ENCODE results near the gene CCDC90B.

The CCDC90B gene

DNA sequence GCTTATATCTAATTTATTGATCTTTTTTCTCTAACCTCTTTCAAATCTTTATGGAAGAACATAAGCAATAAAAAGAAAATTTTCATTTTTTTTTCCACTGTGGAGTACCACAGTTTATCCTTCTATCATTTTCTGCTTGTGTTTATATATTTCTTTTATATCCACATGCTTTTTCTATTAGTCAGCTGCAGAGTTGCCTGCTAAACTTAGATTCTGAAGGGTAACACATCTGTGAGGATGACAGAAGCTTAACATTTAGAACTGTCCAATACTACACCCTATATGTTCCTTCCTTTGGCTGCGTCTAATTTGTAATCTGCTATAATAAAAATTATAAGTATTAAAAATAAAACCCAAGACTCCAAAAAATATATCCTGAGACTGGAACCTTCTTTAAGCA lies 20.8 kb downstream of the CCDC90B start:
- Histone ChIP-seq H3K9me3 (ENCODE audit: low read length) (no peaks in the 10 kb centered on the region), H4K20me1 (ENCODE audit: insufficient read depth, low read length) (no peaks in the 10 kb centered on the region), H3K27ac (ENCODE audit: low read depth, low read length, poor library complexity, severe bottlenecking) (no peak overlapping the region), H3K4me1 (ENCODE audit: insufficient read depth, low read length, severe bottlenecking) (peaks cover 9% of the 10 kb centered on the region), H3K9me2 (ENCODE audit: low read depth, low read length) (no peaks in the 10 kb centered on the region), H3K27me3 (ENCODE audit: insufficient read depth, low read length) (no peaks in the 10 kb centered on the region), H3F3A (ENCODE audit: insufficient read depth, low read length) (peaks cover 4% of the 10 kb centered on the region; the same call in 1 of the 2 replicates), H3K36me3 (ENCODE audit: insufficient read depth, low read length) (peaks cover 37% of the 10 kb centered on the region), H3K4me3 (ENCODE audit: low read depth, low read length, poor library complexity, severe bottlenecking) (no peak overlapping the region), H3K79me2 (ENCODE audit: insufficient read depth, low read length) (no peaks in the 10 kb centered on the region), H3K4me2 (ENCODE audit: low read length) (no peak overlapping the region), H3K9ac (ENCODE audit: low read length) (no peak overlapping the region), H2AFZ (ENCODE audit: low read length) (no peak overlapping the region)
- no peak for TF ChIP-seq EZH2 (IDR thresholded peaks at IDR 0.05; ENCODE audit: borderline replicate concordance, low read length)
- TF ChIP-seq, protein P1, sequence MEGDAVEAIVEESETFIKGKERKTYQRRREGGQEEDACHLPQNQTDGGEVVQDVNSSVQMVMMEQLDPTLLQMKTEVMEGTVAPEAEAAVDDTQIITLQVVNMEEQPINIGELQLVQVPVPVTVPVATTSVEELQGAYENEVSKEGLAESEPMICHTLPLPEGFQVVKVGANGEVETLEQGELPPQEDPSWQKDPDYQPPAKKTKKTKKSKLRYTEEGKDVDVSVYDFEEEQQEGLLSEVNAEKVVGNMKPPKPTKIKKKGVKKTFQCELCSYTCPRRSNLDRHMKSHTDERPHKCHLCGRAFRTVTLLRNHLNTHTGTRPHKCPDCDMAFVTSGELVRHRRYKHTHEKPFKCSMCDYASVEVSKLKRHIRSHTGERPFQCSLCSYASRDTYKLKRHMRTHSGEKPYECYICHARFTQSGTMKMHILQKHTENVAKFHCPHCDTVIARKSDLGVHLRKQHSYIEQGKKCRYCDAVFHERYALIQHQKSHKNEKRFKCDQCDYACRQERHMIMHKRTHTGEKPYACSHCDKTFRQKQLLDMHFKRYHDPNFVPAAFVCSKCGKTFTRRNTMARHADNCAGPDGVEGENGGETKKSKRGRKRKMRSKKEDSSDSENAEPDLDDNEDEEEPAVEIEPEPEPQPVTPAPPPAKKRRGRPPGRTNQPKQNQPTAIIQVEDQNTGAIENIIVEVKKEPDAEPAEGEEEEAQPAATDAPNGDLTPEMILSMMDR (IDR thresholded peaks at IDR 0.05; ENCODE audit: low read length): no peak

DNA sequence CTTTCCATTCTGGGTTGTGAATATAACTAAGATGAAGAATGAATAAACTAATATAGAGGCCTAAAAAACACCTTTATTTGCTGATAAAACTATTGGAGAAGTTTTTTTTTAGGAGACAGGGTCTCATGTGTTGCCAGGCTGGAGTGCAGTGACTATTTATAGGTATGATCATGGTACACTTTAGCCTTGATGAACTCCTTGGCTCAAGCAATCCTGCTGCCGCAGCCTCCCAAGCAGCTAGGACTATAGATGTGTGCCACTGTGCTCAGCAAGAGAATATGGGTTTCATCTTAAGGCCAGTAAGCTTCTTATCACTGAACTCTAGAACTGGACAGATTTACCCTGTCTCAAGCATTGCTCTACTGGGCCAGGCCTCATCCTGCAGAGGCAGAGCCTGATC lies 26.6 kb downstream of the CCDC90B start:
- no peak for TF ChIP-seq EZH2 (IDR thresholded peaks at IDR 0.05; ENCODE audit: borderline replicate concordance, low read length)
- TF ChIP-seq, protein P1 (IDR thresholded peaks at IDR 0.05; ENCODE audit: low read length): no peak
- H3F3A ChIP-seq (ENCODE audit: insufficient read depth, low read length): peaks cover 7% of the 10 kb centered on the region; the same call in 1 of the 2 replicates
- no peak overlapping the region for H2AFZ ChIP-seq (ENCODE audit: low read length)
- no peak overlapping the region for H3K9ac ChIP-seq (ENCODE audit: low read length)
- no peaks in the 10 kb centered on the region for H3K79me2 ChIP-seq (ENCODE audit: insufficient read depth, low read length)
- H4K20me1 ChIP-seq (ENCODE audit: insufficient read depth, low read length): no peaks in the 10 kb centered on the region
- H3K9me2 ChIP-seq (ENCODE audit: low read depth, low read length): no peaks in the 10 kb centered on the region
- no peaks in the 10 kb centered on the region for H3K9me3 ChIP-seq (ENCODE audit: low read length)
- no peaks in the 10 kb centered on the region for H3K27me3 ChIP-seq (ENCODE audit: insufficient read depth, low read length)
- H3K4me2 ChIP-seq (ENCODE audit: low read length): no peak overlapping the region
- peaks cover 9% of the 10 kb centered on the region for H3K4me1 ChIP-seq (ENCODE audit: insufficient read depth, low read length, severe bottlenecking)
- peaks cover 36% of the 10 kb centered on the region for H3K36me3 ChIP-seq (ENCODE audit: insufficient read depth, low read length)
- H3K4me3 ChIP-seq (ENCODE audit: low read depth, low read length, poor library complexity, severe bottlenecking): no peak overlapping the region
- no peak overlapping the region for H3K27ac ChIP-seq (ENCODE audit: low read depth, low read length, poor library complexity, severe bottlenecking)

DNA sequence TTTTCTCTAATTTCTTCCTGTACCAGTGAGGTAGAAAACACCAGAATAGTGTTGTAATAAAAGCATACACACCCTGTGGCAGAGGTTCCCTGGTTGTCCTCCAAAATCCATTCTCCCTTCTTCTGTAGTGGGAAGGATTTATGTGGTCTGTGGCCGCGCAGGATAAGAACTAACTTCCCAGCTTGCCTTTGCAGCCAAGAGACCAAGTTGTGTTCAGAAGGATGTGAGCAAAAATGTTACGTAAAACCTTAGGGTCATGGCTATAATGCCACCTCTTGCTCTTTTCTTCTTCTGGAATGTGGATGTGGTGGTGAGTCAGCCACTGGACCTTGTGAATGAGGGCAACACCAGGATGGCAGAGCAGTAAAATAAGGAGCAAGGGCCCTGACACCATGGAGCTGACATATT lies 28.4 kb downstream of the CCDC90B start:
- Histone ChIP-seq H3K9me3 (ENCODE audit: low read length) (no peaks in the 10 kb centered on the region), H3K4me1 (ENCODE audit: insufficient read depth, low read length, severe bottlenecking) (peaks cover 9% of the 10 kb centered on the region), H3K36me3 (ENCODE audit: insufficient read depth, low read length) (peaks cover 19% of the 10 kb centered on the region; the same call in 1 of the 2 replicates), H2AFZ (ENCODE audit: low read length) (no peak overlapping the region), H3K4me2 (ENCODE audit: low read length) (no peak overlapping the region), H3K9ac (ENCODE audit: low read length) (no peak overlapping the region), H3K27me3 (ENCODE audit: insufficient read depth, low read length) (no peaks in the 10 kb centered on the region), H3K9me2 (ENCODE audit: low read depth, low read length) (no peaks in the 10 kb centered on the region), H3K79me2 (ENCODE audit: insufficient read depth, low read length) (no peaks in the 10 kb centered on the region), H3F3A (ENCODE audit: insufficient read depth, low read length) (0 out of 2 replicates have a peak, but pooled peaks cover 3% of the 10 kb centered on the region), H4K20me1 (ENCODE audit: insufficient read depth, low read length) (no peaks in the 10 kb centered on the region), H3K4me3 (ENCODE audit: low read depth, low read length, poor library complexity, severe bottlenecking) (no peak overlapping the region), H3K27ac (ENCODE audit: low read depth, low read length, poor library complexity, severe bottlenecking) (no peak overlapping the region)
- TF ChIP-seq EZH2 (IDR thresholded peaks at IDR 0.05; ENCODE audit: borderline replicate concordance, low read length): no peak
- TF ChIP-seq, protein P1 (IDR thresholded peaks at IDR 0.05; ENCODE audit: low read length): no peak
